HepG2 (cell line): ENCODE measurements around the gene UTS2R. TPM values are rescaled to one million over a fixed set of nuclear protein-coding genes. Genes with fewer than 3 reads are reported as not detected.

Experiments
- AHR ChIP-seq: IDR thresholded peaks from 2 replicates; pipeline ENCODE4 v1.6.1; 2018; ENCODE audit warnings: missing genetic modification reagents, missing compliant biosample characterization
- ATF2 ChIP-seq: sonication (generic); formaldehyde crosslinking; IDR thresholded peaks from 2 replicates; pipeline ENCODE4 v1.4.0; 2020; ENCODE audit warnings: missing genetic modification reagents
- BRD4 ChIP-seq: sonication (generic); formaldehyde crosslinking; IDR thresholded peaks from 2 replicates; pipeline ENCODE4 v1.4.0; 2020; ENCODE audit warnings: missing genetic modification reagents
- DRAP1 ChIP-seq: IDR thresholded peaks from 2 replicates; pipeline ENCODE4 v1.6.1; 2016; ENCODE audit warnings: missing genetic modification reagents, missing compliant biosample characterization
- HMG20B ChIP-seq: conservative IDR thresholded peaks from 2 replicates; pipeline ENCODE4 v1.6.1; 2016; ENCODE audit warnings: missing genetic modification reagents, missing compliant biosample characterization
- KLF6 ChIP-seq: IDR thresholded peaks from 2 replicates; pipeline ENCODE4 v1.8.0; 2016; ENCODE audit warnings: missing biosample characterization, missing genetic modification reagents
- LBX2 ChIP-seq: sonication (generic); formaldehyde crosslinking; IDR thresholded peaks from 2 replicates; pipeline ENCODE4 v1.5.0; 2020; ENCODE audit warnings: missing genetic modification reagents, mild to moderate bottlenecking, borderline replicate concordance
- PHB2 ChIP-seq: fragments of 450-650 bp; IDR thresholded peaks from 2 replicates; pipeline ENCODE4 v1.6.1; 2018; ENCODE audit not compliant: partially characterized antibody
- TBX2 ChIP-seq: sonication (generic); formaldehyde crosslinking; IDR thresholded peaks from 2 replicates; pipeline ENCODE4 v1.5.0; 2020; ENCODE audit warnings: missing genetic modification reagents, mild to moderate bottlenecking, borderline replicate concordance
- ZBTB3 ChIP-seq: sonication (generic); formaldehyde crosslinking; IDR thresholded peaks from 2 replicates; pipeline ENCODE4 v1.4.0; 2020; ENCODE audit warnings: low read depth, mild to moderate bottlenecking, moderate library complexity, missing genetic modification reagents, borderline replicate concordance
- ZBTB42 ChIP-seq: sonication (generic); formaldehyde crosslinking; IDR thresholded peaks from 2 replicates; pipeline ENCODE4 v1.5.0; 2020; ENCODE audit warnings: mild to moderate bottlenecking, missing genetic modification reagents
- ZNF318 ChIP-seq: sonication (generic); formaldehyde crosslinking; IDR thresholded peaks from 2 replicates; pipeline ENCODE4 v1.4.0; 2020; ENCODE audit warnings: mild to moderate bottlenecking, missing genetic modification reagents
- ZNF33A ChIP-seq: sonication (generic); formaldehyde crosslinking; IDR thresholded peaks from 2 replicates; pipeline ENCODE4 v1.5.1; 2020; ENCODE audit warnings: missing genetic modification reagents, mild to moderate bottlenecking, moderate library complexity, borderline replicate concordance
- ZNF543 ChIP-seq: sonication (generic); formaldehyde crosslinking; IDR thresholded peaks from 2 replicates; pipeline ENCODE4 v1.4.0; 2020; ENCODE audit warnings: mild to moderate bottlenecking, missing genetic modification reagents
- ZNF570 ChIP-seq: sonication (generic); formaldehyde crosslinking; IDR thresholded peaks from 2 replicates; pipeline ENCODE4 v1.4.0; 2020; ENCODE audit warnings: mild to moderate bottlenecking, missing genetic modification reagents, borderline replicate concordance
- polyA plus RNA-seq, 8 experiments: library from polyadenylated mRNA; depleted of rRNA in 3 of 8; stranded (reverse) in 7 of 8; unstranded in 1 of 8; fragments of >200 nt; fragmentation: Illumina TruSeq in 4 of 8; extraction: Trizol in 4 of 8; gene quantifications; 2 replicates each; pipeline versions ENCODE4 v1.2.1 to v1.2.3, GENCODE V29; 2011 to 2016; ENCODE audit warnings: low read depth in 4 of 8, missing spikeins in 1 of 8, mixed read lengths in 1 of 8; ENCODE audit not compliant: insufficient read depth in 1 of 8
- total RNA-seq, 5 experiments: library from RNA; depleted of rRNA; stranded (reverse); fragments of >200 nt; fragmentation: Illumina TruSeq; extraction: Trizol; gene quantifications; 2 replicates each; pipeline ENCODE4 v1.2.3, GENCODE V29; 2016; ENCODE audit warnings: low read depth in 1 of 5

Gene UTS2R
- total and polyA plus RNA-seq, 2 of the 13 experiments (the other 11 are each of a cell fraction or from before 2014, with no cell fraction given) = 0.13 to 0.15 TPM

- TF ChIP-seq ZNF318 (CRISPR knock-in tag) (0 out of 2 replicates have a peak, but pooled peaks have one; percentile 49), AHR (CRISPR knock-in tag) (peak; percentile 86; the same call in 1 of the 2 replicates), ZNF570 (peak; percentile 35; the same call in 1 of the 2 replicates), ZBTB42 (CRISPR knock-in tag) (no peak; the same call in 1 of the 2 replicates), PHB2 (no peak), ZNF33A (CRISPR knock-in tag) (0 out of 2 replicates have a peak, but pooled peaks have one; percentile 28), TBX2 (CRISPR knock-in tag) (peak; percentile 72; the same call in 1 of the 2 replicates), BRD4 (CRISPR knock-in tag) (peak; percentile 67), DRAP1 (CRISPR knock-in tag) (peak; percentile 19; the same call in 1 of the 2 replicates), HMG20B (CRISPR knock-in tag) (0 out of 2 replicates have a peak, but pooled peaks have one; percentile 34), LBX2 (CRISPR knock-in tag) (peak; percentile 77; the same call in 1 of the 2 replicates), ZBTB3 (peak; percentile 60; the same call in 1 of the 2 replicates), KLF6 (CRISPR knock-in tag) (peak; percentile 81; the same call in 1 of the 2 replicates), ATF2 (CRISPR knock-in tag) (peak; percentile 71), ZNF543 (CRISPR knock-in tag) (peak; percentile 94; the same call in 1 of the 2 replicates)
Observed at GRCh38 chr17:82370471-82371332, 863 bp upstream of the UTS2R start (continued).
